Measurements from ENCODE around the gene ZFP57. TPM values are rescaled to one million over a fixed set of nuclear protein-coding genes. Genes with fewer than 3 reads are reported as not detected.

The ZFP57 gene
- total RNA-seq, 1 experiment from 2014 or later, result 6.4 TPM

- Mint-ChIP-seq H3K27ac (peak overlapping the region; percentile 93), H3K9me3 (no peaks in the 10 kb centered on the region), H3K27me3 (ENCODE audit: low read depth) (no peaks in the 10 kb centered on the region), H3K4me3 (peak overlapping the region; percentile 87), H3K4me1 (peaks cover 76% of the 10 kb centered on the region), H3K36me3 (peaks cover 13% of the 10 kb centered on the region)
- POLR2A ChIA-PET, result interaction anchor here (0.8 to 0.9 kb wide), 2 partner anchors 26 to 68 kb away, joined by 3 read pairs; no protein-coding TSS in a partner anchor
- CTCF ChIA-PET, result interaction anchor here (0.9 to 6.4 kb wide), 13 partner anchors 10 to 207 kb away, joined by 3 to 63 read pairs (median 6); no protein-coding TSS in a partner anchor
- peak; percentile 10 for ATAC-seq
- TF ChIP-seq ZNF317 (CRISPR knock-in tag; IDR thresholded peaks at IDR 0.05; ENCODE audit: borderline replicate concordance, low read depth), result no peak
- TF ChIP-seq OVOL2 (CRISPR knock-in tag; IDR thresholded peaks at IDR 0.05; ENCODE audit: borderline replicate concordance), result no peak
- TF ChIP-seq SP1 (CRISPR knock-in tag; conservative IDR thresholded peaks at IDR 0.05), result no peak
- no peak for TF ChIP-seq NFYB (CRISPR knock-in tag; conservative IDR thresholded peaks at IDR 0.05; ENCODE audit: low read depth)
- 0 out of 2 replicates have a peak, but pooled peaks have one; percentile 17 for TF ChIP-seq ETV6 (CRISPR knock-in tag; IDR thresholded peaks at IDR 0.05)
- TF ChIP-seq, protein P1, sequence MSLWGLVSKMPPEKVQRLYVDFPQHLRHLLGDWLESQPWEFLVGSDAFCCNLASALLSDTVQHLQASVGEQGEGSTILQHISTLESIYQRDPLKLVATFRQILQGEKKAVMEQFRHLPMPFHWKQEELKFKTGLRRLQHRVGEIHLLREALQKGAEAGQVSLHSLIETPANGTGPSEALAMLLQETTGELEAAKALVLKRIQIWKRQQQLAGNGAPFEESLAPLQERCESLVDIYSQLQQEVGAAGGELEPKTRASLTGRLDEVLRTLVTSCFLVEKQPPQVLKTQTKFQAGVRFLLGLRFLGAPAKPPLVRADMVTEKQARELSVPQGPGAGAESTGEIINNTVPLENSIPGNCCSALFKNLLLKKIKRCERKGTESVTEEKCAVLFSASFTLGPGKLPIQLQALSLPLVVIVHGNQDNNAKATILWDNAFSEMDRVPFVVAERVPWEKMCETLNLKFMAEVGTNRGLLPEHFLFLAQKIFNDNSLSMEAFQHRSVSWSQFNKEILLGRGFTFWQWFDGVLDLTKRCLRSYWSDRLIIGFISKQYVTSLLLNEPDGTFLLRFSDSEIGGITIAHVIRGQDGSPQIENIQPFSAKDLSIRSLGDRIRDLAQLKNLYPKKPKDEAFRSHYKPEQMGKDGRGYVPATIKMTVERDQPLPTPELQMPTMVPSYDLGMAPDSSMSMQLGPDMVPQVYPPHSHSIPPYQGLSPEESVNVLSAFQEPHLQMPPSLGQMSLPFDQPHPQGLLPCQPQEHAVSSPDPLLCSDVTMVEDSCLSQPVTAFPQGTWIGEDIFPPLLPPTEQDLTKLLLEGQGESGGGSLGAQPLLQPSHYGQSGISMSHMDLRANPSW (CRISPR knock-in tag; conservative IDR thresholded peaks at IDR 0.05; ENCODE audit: low read depth), result no peak
- TF ChIP-seq NFATC4 (CRISPR knock-in tag; IDR thresholded peaks at IDR 0.05), result no peak
- TF ChIP-seq, protein P2, sequence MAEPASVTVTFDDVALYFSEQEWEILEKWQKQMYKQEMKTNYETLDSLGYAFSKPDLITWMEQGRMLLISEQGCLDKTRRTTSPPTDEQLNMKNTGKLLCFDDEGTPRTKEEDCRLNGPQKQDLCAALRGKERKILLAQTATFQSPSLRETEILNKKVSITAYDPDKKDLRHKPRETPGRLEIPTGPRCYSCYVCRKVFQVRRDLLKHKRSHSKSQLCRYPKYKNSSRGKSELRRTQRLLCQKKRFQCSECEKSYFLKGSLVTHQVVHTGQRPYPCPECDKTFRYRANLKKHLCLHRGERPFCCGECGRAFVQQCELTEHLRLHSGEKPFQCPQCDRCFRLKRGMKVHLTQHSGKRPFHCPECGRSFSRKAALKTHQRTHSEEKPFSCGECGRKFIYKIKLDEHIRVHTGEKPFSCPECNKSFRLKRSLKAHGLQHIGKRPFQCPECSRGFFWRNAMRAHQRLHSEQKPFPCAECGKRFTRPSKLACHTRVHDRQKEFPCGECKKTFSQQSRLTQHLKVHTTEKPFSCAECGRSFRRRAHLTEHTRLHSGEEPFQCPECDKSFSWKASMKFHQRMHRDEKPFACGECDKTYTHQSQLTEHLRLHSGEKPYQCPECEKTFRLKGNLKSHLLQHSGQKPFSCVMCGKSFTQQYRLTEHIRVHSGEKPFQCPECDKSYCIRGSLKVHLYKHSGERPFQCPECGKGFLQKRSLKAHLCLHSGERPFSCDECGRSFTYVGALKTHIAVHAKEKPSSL (CRISPR knock-in tag; conservative IDR thresholded peaks at IDR 0.05), result no peak
- TF ChIP-seq GRHL2 (CRISPR knock-in tag; IDR thresholded peaks at IDR 0.05; ENCODE audit: insufficient replicate concordance, severe bottlenecking), result no peak
- peak; percentile 69 for TF ChIP-seq KAT7 (CRISPR knock-in tag; IDR thresholded peaks at IDR 0.05; ENCODE audit: borderline replicate concordance)
- no peak for TF ChIP-seq ZNF671 (CRISPR knock-in tag; IDR thresholded peaks at IDR 0.05)
- no peak for TF ChIP-seq MXD4 (CRISPR knock-in tag; IDR thresholded peaks at IDR 0.05; ENCODE audit: borderline replicate concordance)
- TF ChIP-seq, protein P3, sequence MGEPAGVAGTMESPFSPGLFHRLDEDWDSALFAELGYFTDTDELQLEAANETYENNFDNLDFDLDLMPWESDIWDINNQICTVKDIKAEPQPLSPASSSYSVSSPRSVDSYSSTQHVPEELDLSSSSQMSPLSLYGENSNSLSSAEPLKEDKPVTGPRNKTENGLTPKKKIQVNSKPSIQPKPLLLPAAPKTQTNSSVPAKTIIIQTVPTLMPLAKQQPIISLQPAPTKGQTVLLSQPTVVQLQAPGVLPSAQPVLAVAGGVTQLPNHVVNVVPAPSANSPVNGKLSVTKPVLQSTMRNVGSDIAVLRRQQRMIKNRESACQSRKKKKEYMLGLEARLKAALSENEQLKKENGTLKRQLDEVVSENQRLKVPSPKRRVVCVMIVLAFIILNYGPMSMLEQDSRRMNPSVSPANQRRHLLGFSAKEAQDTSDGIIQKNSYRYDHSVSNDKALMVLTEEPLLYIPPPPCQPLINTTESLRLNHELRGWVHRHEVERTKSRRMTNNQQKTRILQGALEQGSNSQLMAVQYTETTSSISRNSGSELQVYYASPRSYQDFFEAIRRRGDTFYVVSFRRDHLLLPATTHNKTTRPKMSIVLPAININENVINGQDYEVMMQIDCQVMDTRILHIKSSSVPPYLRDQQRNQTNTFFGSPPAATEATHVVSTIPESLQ (CRISPR knock-in tag; IDR thresholded peaks at IDR 0.05), result no peak
- no peak for TF ChIP-seq CBFB (CRISPR knock-in tag; IDR thresholded peaks at IDR 0.05; ENCODE audit: low read depth)
- TF ChIP-seq ZNF263 (CRISPR knock-in tag; IDR thresholded peaks at IDR 0.05; ENCODE audit: low read depth), result no peak
- no peak for TF ChIP-seq EMX1 (CRISPR knock-in tag; IDR thresholded peaks at IDR 0.05)
- TF ChIP-seq ZNF396 (CRISPR knock-in tag; IDR thresholded peaks at IDR 0.05; ENCODE audit: borderline replicate concordance), result no peak
- TF ChIP-seq, protein P4, sequence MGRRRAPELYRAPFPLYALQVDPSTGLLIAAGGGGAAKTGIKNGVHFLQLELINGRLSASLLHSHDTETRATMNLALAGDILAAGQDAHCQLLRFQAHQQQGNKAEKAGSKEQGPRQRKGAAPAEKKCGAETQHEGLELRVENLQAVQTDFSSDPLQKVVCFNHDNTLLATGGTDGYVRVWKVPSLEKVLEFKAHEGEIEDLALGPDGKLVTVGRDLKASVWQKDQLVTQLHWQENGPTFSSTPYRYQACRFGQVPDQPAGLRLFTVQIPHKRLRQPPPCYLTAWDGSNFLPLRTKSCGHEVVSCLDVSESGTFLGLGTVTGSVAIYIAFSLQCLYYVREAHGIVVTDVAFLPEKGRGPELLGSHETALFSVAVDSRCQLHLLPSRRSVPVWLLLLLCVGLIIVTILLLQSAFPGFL (CRISPR knock-in tag; IDR thresholded peaks at IDR 0.05; ENCODE audit: borderline replicate concordance), result no peak
- 0 out of 2 replicates have a peak, but pooled peaks have one; percentile 32 for TF ChIP-seq MYBL2 (CRISPR knock-in tag; IDR thresholded peaks at IDR 0.05)
- TF ChIP-seq ZNF232 (CRISPR knock-in tag; IDR thresholded peaks at IDR 0.05), result no peak
- peak; percentile 85 for DNase-seq (ENCODE audit: low spot score)
Observed at GRCh38 chr6:29627755-29628418, 53.1 kb downstream of the ZFP57 start.

All from WTC11 (cell line).